ENCODE data around the gene CRACR2B. TPM values are rescaled to one million over a fixed set of nuclear protein-coding genes. Genes with fewer than 3 reads are reported as not detected.

CRACR2B gene
- total RNA-seq, 1 donor from 2014 or later: 2.6 TPM

DNA sequence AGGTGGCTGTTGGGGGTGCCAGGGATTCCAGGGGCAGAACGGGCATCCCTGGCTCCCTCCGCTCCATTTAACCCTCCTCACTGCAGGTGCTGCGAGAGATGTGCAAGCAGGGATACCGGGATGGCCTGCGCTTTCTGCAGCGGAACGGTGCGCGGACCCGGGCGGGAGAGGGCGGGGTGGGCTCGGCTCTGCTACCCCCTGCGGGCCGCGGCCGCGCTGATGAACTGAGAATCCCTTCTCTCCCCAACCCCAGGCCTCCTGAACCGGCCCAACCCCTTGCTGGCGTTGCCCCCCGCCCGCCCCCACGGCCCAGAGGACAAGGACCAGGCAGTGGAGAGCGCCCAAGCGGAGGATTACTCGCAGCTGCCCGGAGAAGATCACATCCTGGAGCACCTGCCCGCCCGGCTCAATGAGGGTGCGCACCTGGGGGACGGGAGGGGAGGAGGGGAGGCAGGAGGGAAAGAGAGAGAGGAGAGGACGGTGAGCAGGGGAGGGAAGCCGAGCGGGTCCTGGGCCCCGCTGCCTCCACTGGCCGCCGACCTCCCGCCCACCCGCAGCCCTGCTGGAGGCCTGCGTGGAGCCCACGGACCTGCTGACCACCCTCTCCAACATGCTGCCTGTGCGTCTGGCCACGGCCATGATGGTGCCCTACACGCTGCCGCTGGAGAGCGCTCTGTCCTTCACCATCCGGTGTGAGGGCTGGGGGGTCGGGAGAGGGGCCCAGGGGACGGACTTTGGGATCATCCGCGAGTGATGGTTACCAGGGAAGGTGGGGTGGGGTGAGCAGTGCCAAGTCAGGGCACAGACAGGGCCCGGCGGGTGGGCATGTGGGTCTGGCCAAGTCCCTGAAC is 4.1 kb upstream of the CRACR2B start:
- H3K4me1 ChIP-seq (ENCODE audit: insufficient read depth, low read length): peaks cover 26% of the 10 kb centered on the region
- H3K4me3 ChIP-seq (ENCODE audit: insufficient read depth, low read depth, low read length): no peak overlapping the region
- Mint-ChIP-seq H3K4me1 (ENCODE audit: low read depth, unreplicated experiment) (peaks cover 9% of the 10 kb centered on the region), H3K4me3 (ENCODE audit: unreplicated experiment) (no peak overlapping the region), H3K36me3 (ENCODE audit: low read depth, unreplicated experiment) (peaks cover 2% of the 10 kb centered on the region), H3K27ac (ENCODE audit: unreplicated experiment) (no peak overlapping the region), H3K27me3 (ENCODE audit: low read depth, unreplicated experiment) (peaks cover 10% of the 10 kb centered on the region), H3K9me3 (ENCODE audit: unreplicated experiment) (no peaks in the 10 kb centered on the region)
- no peak overlapping the region for H3K27ac ChIP-seq (ENCODE audit: low read depth, low read length)
- H4K20me1 ChIP-seq (ENCODE audit: insufficient read depth, low read length): peaks cover 43% of the 10 kb centered on the region
- no peak for FAIRE-seq
- H3K4me2 ChIP-seq (ENCODE audit: low read length): no peak overlapping the region
- H3K9ac ChIP-seq (ENCODE audit: low read length): no peak overlapping the region
- no peaks in the 10 kb centered on the region for H3K27me3 ChIP-seq (ENCODE audit: insufficient read depth, low read length)
- peaks cover 27% of the 10 kb centered on the region for H3K79me2 ChIP-seq (ENCODE audit: insufficient read depth, low read length)
- no peaks in the 10 kb centered on the region for H3K9me3 ChIP-seq (ENCODE audit: insufficient read depth, low read depth, low read length)
- no peak for TF ChIP-seq EZH2 (IDR thresholded peaks at IDR 0.05; ENCODE audit: insufficient read depth, low read length)
- TF ChIP-seq, protein P1, sequence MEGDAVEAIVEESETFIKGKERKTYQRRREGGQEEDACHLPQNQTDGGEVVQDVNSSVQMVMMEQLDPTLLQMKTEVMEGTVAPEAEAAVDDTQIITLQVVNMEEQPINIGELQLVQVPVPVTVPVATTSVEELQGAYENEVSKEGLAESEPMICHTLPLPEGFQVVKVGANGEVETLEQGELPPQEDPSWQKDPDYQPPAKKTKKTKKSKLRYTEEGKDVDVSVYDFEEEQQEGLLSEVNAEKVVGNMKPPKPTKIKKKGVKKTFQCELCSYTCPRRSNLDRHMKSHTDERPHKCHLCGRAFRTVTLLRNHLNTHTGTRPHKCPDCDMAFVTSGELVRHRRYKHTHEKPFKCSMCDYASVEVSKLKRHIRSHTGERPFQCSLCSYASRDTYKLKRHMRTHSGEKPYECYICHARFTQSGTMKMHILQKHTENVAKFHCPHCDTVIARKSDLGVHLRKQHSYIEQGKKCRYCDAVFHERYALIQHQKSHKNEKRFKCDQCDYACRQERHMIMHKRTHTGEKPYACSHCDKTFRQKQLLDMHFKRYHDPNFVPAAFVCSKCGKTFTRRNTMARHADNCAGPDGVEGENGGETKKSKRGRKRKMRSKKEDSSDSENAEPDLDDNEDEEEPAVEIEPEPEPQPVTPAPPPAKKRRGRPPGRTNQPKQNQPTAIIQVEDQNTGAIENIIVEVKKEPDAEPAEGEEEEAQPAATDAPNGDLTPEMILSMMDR (IDR thresholded peaks at IDR 0.05; ENCODE audit: insufficient read depth, low read depth, low read length): no peak
- no peak for DNase-seq (ENCODE audit: low read depth)
- no peak overlapping the region for H2AFZ ChIP-seq (ENCODE audit: low read depth, low read length)
- H3K36me3 ChIP-seq (ENCODE audit: insufficient read depth, low read length): no peaks in the 10 kb centered on the region

GRCh38 chr11:824292-824880 is 3.3 kb upstream of the CRACR2B start:
- Histone ChIP-seq H4K20me1 (ENCODE audit: insufficient read depth, low read length) (peaks cover 44% of the 10 kb centered on the region), H3K79me2 (ENCODE audit: insufficient read depth, low read length) (peaks cover 27% of the 10 kb centered on the region), H3K4me2 (ENCODE audit: low read length) (no peak overlapping the region), H3K4me3 (ENCODE audit: insufficient read depth, low read depth, low read length) (no peak overlapping the region), H3K27ac (ENCODE audit: low read depth, low read length) (no peak overlapping the region), H3K9me3 (ENCODE audit: insufficient read depth, low read depth, low read length) (no peaks in the 10 kb centered on the region), H3K27me3 (ENCODE audit: insufficient read depth, low read length) (no peaks in the 10 kb centered on the region), H2AFZ (ENCODE audit: low read depth, low read length) (no peak overlapping the region), H3K36me3 (ENCODE audit: insufficient read depth, low read length) (no peaks in the 10 kb centered on the region), H3K9ac (ENCODE audit: low read length) (no peak overlapping the region), H3K4me1 (ENCODE audit: insufficient read depth, low read length) (peaks cover 28% of the 10 kb centered on the region)
- FAIRE-seq (no peak), DNase-seq (ENCODE audit: low read depth) (no peak)
- TF ChIP-seq EZH2 (IDR thresholded peaks at IDR 0.05; ENCODE audit: insufficient read depth, low read length): no peak
- Mint-ChIP-seq H3K36me3 (ENCODE audit: low read depth, unreplicated experiment) (peaks cover 2% of the 10 kb centered on the region), H3K4me3 (ENCODE audit: unreplicated experiment) (no peak overlapping the region), H3K9me3 (ENCODE audit: unreplicated experiment) (no peaks in the 10 kb centered on the region), H3K4me1 (ENCODE audit: low read depth, unreplicated experiment) (peaks cover 9% of the 10 kb centered on the region), H3K27ac (ENCODE audit: unreplicated experiment) (no peak overlapping the region), H3K27me3 (ENCODE audit: low read depth, unreplicated experiment) (peaks cover 10% of the 10 kb centered on the region)

DNA sequence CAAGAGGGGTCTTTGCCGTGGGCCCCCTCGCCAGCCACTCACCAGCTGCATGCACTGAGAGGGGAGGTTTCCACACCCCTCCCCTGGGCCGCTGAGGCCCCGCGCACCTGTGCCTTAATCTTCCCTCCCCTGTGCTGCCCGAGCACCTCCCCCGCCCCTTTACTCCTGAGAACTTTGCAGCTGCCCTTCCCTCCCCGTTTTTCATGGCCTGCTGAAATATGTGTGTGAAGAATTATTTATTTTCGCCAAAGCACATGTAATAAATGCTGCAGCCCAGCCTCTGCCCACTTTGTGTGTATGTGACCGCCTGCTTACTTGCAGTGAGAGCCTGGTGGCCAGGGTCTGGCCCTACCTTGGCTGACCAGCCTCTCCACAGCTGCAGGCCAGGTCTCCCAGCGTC is 2.8 kb upstream of the CRACR2B start:
- Mint-ChIP-seq H3K9me3 (ENCODE audit: unreplicated experiment) (no peaks in the 10 kb centered on the region), H3K36me3 (ENCODE audit: low read depth, unreplicated experiment) (peaks cover 2% of the 10 kb centered on the region), H3K4me1 (ENCODE audit: low read depth, unreplicated experiment) (peaks cover 9% of the 10 kb centered on the region), H3K4me3 (ENCODE audit: unreplicated experiment) (no peak overlapping the region), H3K27ac (ENCODE audit: unreplicated experiment) (no peak overlapping the region), H3K27me3 (ENCODE audit: low read depth, unreplicated experiment) (peaks cover 10% of the 10 kb centered on the region)
- Histone ChIP-seq H3K9me3 (ENCODE audit: insufficient read depth, low read depth, low read length) (no peaks in the 10 kb centered on the region), H3K79me2 (ENCODE audit: insufficient read depth, low read length) (peaks cover 26% of the 10 kb centered on the region), H3K4me2 (ENCODE audit: low read length) (no peak overlapping the region), H3K36me3 (ENCODE audit: insufficient read depth, low read length) (no peaks in the 10 kb centered on the region), H4K20me1 (ENCODE audit: insufficient read depth, low read length) (peaks cover 46% of the 10 kb centered on the region), H3K4me1 (ENCODE audit: insufficient read depth, low read length) (peaks cover 34% of the 10 kb centered on the region), H3K9ac (ENCODE audit: low read length) (no peak overlapping the region), H2AFZ (ENCODE audit: low read depth, low read length) (no peak overlapping the region), H3K27ac (ENCODE audit: low read depth, low read length) (no peak overlapping the region), H3K4me3 (ENCODE audit: insufficient read depth, low read depth, low read length) (no peak overlapping the region), H3K27me3 (ENCODE audit: insufficient read depth, low read length) (no peaks in the 10 kb centered on the region)
- DNase-seq (ENCODE audit: low read depth) (no peak), FAIRE-seq (no peak)
- TF ChIP-seq, protein P1 (IDR thresholded peaks at IDR 0.05; ENCODE audit: insufficient read depth, low read depth, low read length): no peak
- no peak for TF ChIP-seq EZH2 (IDR thresholded peaks at IDR 0.05; ENCODE audit: insufficient read depth, low read length)
